ENCODE results near the gene HYI.
"Not testable (repeated sequence)": the region's sequence is repeated elsewhere in the genome, so short reads cannot be mapped to it uniquely, and the experiment has no call there.

HYI gene

GRCh38 chr1:43453442-43454269 is at the start of gene HYI:
Gene HYI, minus strand, starts transcription at chr1:43453931. Its CDS starts 138 bp downstream, at chr1:43453793.
- DNase-seq: peak; percentile 89

GRCh38 chr1:43501806-43502205 is 48.1 kb upstream of the HYI start:
- not testable (repeated sequence) for DNase-seq

DNA sequence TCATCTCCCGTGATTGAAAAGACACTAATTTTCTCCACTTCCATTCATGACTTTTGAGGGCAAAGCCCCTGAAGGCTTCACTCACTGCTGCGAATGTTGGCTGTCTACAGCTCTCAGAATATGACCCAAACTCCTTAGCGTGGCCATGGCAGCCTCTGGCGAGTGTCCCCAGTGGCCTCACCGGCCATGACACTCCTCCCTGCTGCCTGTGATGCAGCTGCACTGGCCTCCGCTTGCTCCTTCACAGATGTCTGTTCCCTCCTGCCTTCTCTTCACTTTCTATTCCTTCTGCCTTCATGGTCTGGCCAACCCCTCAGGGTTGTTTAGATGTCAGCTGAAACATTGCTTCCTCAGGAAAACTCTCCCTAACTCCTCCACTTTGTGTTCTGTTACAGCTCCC is 46.2 kb upstream of the HYI start:
- no peak for DNase-seq

GRCh38 chr1:43495204-43495603 is 41.5 kb upstream of the HYI start:
- DNase-seq: no peak

DNA sequence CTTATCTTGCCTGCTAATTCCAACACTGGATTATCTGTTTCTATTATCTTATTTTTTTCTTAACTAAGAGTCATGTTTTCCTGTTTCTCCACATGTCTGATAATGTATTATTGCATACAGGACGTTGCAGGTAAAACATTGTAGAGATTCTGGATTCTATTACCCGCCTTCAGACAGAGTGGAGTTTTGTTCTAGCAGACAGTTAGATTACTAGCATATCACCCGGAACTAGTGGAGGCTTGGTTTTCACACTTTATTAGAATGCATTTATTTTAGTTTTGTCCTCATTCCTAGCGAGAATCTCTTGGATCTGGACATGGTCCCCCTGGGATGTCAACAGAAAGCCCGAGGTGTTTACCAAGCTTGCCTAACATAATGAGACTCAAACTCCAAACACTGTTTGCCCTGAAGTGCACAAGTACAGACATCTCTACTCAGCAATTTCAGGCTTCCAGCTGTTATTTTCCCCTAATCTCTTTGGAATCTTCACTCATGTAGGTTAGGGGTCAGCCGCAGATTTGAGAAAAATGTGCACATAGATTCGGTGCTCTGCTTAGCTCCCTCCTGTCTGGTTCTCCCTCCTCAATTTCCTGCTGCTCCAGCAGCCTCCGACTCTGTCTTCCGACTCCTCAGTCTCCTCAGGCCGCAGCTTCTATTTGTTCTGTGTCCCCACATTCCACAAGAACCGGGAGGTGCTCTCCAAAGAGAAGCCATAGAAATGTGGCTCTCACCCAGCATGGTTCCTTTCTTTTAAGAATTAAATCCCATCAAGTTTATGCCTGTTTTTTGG is 40.1 kb upstream of the HYI start:
- peak; percentile 25 for DNase-seq

DNA sequence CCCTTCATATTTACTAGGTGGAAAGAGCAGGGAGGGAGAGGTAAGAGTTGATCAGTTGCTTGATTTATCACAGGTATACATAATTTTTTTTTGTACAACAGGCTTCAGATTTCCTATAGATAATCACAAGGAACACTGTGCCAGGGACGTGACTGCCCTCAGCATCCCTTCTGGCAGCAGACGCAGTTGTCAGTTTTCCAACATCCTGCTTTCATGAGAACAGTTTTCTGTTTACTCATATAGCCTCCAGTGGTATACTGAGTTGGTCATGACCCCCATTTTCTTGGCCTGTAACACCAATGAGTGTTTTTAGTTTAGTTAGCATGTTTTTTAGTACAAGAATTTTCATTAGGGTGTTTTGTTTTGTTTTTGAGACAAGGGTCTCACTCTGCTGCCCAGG is 39.1 kb upstream of the HYI start:
- no peak for DNase-seq

GRCh38 chr1:43491061-43491460 is 37.3 kb upstream of the HYI start:
- DNase-seq: no peak

DNA sequence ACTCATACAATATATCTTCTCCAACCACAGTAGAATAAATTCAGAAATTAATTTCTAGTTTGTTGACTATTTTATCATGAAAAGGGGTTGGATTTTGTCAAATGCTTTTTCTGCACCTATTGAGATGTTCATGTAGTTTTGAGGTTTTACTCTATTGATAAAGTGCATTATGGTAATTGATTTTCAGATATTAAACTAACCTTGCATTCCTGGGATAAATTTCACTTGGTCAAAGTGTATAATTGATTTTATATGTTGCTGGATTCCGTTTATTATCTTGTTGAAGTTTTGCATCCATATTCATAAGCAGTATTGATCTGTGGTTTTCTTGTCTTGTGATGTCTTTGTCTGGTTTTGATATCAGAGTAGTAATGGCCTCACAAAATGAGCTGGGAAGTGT is 34.4 kb upstream of the HYI start:
- DNase-seq: no peak

GRCh38 chr1:43484367-43484766 is 30.6 kb upstream of the HYI start:
- peak; percentile 32 for DNase-seq

DNA sequence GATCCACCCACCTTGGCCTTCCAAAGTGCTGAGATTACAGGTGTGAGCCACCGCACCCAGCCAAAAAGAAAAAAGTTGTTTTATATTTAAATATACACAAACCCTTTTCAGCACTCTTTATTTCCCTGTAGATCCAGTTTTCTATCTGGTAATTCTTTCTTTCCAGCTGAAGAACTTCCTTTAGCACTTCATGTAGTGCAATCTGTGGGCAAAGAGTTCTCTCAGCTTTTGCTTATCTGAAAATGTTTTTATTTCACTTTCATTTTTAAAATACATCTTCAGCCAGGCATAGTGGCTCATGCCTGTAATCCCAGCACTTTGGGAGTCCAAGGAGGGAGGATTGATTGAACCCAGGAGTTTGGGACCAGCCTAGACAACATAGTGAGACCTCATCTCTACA is 28.5 kb upstream of the HYI start:
- no peak for DNase-seq

GRCh38 chr1:43481491-43481890 is 27.8 kb upstream of the HYI start:
- peak; percentile 55 for DNase-seq

- no peak for DNase-seq
Measured at GRCh38 chr1:43479414-43479813, 25.7 kb upstream of the HYI start.

DNA sequence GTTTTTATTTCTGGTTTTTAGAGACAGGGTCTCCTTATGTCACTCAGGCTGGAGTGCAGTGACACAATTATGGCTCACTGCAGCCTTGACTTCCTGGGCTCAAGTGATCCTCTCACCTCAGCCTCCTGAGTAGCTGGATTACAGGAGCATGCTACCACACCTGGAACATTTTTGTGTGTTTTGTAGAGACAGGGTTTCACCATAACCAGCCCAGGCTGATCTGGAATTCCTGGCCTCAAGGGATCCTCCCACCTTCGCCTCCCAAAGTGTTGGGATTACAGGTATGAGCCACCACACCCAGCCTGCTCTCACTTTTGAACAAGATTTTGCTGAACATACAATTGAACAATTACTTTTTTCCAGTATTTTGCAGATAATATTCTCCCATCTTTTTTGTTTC is 24.0 kb upstream of the HYI start:
- DNase-seq: no peak

DNA sequence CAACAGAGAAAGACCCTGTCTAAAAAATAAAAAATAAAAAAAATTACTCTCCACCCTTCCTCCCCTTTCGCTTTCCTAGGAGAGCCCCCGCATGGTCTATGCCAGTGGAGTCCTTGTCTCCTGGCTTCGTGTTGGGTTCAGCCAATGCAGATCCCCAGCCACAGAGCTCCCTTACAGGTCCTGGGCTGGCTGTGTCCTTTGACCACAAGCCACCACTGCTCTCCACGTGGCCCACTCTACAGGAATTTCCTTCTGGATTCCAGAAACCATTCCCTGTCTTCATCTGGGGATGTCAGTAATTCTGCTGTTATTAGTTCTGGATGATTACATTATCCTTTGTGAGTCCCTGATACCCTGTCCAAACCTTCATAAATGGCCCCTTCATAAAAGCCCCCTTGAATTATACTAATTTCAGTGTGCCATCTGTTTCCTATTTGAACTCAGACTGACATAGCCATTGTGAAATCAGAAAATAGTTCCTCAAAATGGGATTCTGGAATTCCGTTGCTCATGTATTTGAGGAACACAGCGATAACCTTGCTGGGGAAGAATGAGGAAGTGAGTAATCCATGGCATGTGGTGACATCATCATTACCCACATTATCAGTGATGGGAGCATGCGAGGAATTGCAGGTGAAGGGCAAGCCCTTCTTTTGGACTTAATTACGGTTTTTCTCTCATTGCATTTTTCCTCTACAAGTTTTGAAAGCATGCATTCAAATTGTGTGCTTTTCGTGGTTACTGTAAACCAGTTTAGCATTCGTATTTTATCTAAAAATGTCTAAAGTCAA is 22.1 kb upstream of the HYI start:
- peak; percentile 83 for DNase-seq

DNA sequence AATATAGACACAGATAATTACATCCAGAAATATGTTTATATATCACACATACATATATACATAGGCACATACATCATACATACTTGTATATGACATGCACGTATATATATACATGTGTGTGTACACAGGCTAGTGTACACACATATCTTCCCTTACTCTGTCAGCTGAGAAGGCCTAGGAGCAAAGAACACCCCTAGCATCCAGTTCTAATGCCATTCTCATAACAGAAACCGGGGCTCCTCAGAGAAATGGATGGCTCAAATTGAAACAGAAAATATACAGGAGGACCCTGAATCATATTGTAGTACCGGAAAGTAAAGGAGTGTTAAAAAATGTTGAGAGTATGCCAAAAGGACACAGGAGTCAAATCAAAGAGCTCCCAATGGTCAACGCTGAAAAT is 19.7 kb upstream of the HYI start:
- no peak for DNase-seq

DNA sequence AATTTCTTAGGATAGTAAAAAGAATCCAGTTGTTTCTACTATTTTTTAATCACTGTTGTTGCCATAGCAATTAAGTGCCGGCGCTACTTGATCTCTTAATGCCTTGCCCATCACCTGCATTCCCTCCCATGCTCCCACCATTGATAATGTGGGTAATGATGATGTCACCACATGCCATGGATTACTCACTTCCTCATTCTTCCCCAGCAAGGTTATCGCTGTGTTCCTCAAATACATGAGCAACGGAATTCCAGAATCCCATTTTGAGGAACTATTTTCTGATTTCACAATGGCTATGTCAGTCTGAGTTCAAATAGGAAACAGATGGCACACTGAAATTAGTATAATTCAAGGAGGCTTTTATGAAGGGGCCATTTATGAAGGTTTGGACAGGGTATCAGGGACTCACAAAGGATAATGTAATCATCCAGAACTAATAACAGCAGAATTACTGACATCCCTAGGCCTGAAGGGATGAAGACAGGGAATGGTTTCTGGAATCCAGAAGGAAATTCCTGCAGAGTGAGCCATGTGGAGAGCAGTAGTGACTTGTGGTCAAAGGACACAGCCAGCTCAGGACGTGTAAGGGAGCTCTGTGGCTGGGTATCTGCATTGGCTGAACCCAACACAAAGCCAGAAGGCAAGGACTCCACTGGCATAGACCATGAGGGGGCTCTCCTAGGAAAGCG is 18.9 kb upstream of the HYI start:
- peak; percentile 97 for DNase-seq

- no peak for DNase-seq
Measured at GRCh38 chr1:43472087-43472462, 18.3 kb upstream of the HYI start.

DNA sequence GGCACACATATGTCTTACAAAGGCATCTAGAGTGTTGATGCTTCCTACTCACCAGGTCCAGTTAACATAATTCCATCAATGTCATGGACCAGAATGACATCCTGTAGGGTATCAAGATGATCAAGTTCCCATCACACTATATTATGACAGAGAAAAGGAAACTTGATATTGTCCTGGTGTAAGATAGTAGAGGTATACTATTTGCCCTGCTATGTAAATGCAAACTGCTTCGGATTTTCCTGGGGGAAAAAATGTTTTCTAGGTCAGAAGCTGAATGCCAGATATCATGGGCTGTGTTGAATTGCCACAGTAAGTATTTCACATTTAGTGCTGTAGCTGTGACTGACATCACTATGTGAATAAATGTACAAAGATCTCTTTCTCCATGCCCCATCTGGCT is 16.2 kb upstream of the HYI start:
- no peak for DNase-seq

- DNase-seq: no peak
Measured at GRCh38 chr1:43468414-43468813, 14.7 kb upstream of the HYI start.

- peak; percentile 40 for DNase-seq
Measured at GRCh38 chr1:43466403-43466802, 12.7 kb upstream of the HYI start.

- no peak for DNase-seq
Measured at GRCh38 chr1:43465505-43466067, 11.9 kb upstream of the HYI start.

DNA sequence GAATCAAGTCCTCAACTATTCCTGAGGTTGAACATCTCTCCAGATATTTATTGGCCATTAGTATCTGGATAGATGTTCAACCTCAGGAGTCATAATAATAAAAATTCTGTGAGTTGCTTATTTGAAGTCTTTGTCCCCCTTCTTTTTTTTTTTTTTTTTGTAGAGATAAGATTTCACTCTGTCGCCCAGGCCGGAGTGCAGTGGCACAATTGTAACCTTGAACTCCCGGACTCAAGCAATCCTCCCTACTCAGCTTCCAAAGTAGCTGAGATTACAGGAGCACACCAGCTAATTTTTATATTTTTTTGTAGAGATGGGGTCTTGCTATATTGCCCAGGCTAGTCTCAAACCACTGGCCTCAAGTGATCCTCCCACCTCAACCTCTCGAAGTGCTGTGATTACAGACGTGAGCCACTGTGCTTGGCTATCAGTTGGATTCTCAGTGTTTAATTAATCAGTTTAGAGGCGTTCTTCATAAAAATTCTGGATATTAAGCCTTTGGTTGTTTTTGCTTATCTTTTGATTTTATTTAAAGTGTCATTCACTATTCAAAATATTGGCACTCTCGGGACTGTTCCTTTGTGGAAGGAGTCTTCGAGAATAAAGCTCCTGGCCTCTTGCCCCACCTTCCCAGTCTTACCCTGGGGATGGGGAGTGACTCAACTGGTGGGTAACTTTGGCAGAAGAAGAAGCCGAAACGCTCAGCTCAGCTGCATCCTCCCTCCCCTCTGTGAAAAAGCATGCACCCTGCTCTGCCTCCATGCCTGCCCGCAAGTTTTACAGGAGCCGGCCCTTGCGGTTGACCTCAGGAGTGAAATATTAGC is 11.2 kb upstream of the HYI start:
- peak; percentile 40 for DNase-seq

All from fibroblast of skin of right quadriceps (primary cell).